ENCODE measurements around the gene ENPP1. TPM values are rescaled to one million over a fixed set of nuclear protein-coding genes. Genes with fewer than 3 reads are reported as not detected.

ENPP1 gene
- polyA plus RNA-seq, 3 donors, result 19.2 to 25.2 (median 25.2) TPM

GRCh38 chr6:131923356-131923755, 115.5 kb downstream of the ENPP1 start:
- DNase-seq (ENCODE audit: extremely low read depth in 1 of 11, low read depth in 9 of 11, low spot score in 4 of 11), result peak in 3 of 11 donors; percentile 30 to 48 (median 32)

GRCh38 chr6:131924881-131925474, 117.2 kb downstream of the ENPP1 start:
- DNase-seq (ENCODE audit: extremely low read depth in 1 of 11, low read depth in 9 of 11, low spot score in 4 of 11), result no peak

- no peak for DNase-seq (ENCODE audit: extremely low read depth in 1 of 11, low read depth in 9 of 11, low spot score in 4 of 11)
Observed at GRCh38 chr6:131929264-131929663, 121.4 kb downstream of the ENPP1 start.

GRCh38 chr6:131929976-131930375, 122.2 kb downstream of the ENPP1 start:
- no peak for DNase-seq (ENCODE audit: extremely low read depth in 1 of 11, low read depth in 9 of 11, low spot score in 4 of 11)

- no peak for DNase-seq (ENCODE audit: extremely low read depth in 1 of 11, low read depth in 9 of 11, low spot score in 4 of 11)
Observed at GRCh38 chr6:131931063-131931750, 123.4 kb downstream of the ENPP1 start.

- DNase-seq (ENCODE audit: extremely low read depth in 1 of 11, low read depth in 9 of 11, low spot score in 4 of 11), result no peak
Observed at GRCh38 chr6:131936156-131936555, 128.3 kb downstream of the ENPP1 start.

- DNase-seq (ENCODE audit: extremely low read depth in 1 of 11, low read depth in 9 of 11, low spot score in 4 of 11), result no peak
Observed at GRCh38 chr6:131937226-131937625, 129.4 kb downstream of the ENPP1 start.

GRCh38 chr6:131937703-131938631, 130.1 kb downstream of the ENPP1 start:
- DNase-seq (ENCODE audit: extremely low read depth in 1 of 11, low read depth in 9 of 11, low spot score in 4 of 11), result no peak

Other genes with a start within 250 kb of the ENPP1 start
- gene ARG1, start 234.8 kb upstream of the ENPP1 start, polyA plus RNA-seq (ENCODE audit: insufficient read length in 3 of 3), result 1 to 10 TPM in 1 of 3 donors, under 1 TPM in 2; 0.50 to 1.4 (median 0.71) TPM
- 10 to 100 TPM; 43.6 to 63.0 (median 54.6) TPM for gene MED23, start 179.8 kb upstream of the ENPP1 start, polyA plus RNA-seq (ENCODE audit: insufficient read length in 3 of 3)
- gene ENPP3, start 170.7 kb upstream of the ENPP1 start, polyA plus RNA-seq (ENCODE audit: insufficient read length in 3 of 3), result 10 to 100 TPM in 1 of 3 donors, 1 to 10 TPM in 2; 6.3 to 11.6 (median 8.7) TPM
- gene OR2A4, start 106.6 kb upstream of the ENPP1 start, polyA plus RNA-seq (ENCODE audit: insufficient read length in 3 of 3), result not detected
- under 1 TPM in 1 of 3 donors, not detected in 2; 0.18 TPM for gene CTAGE9, start 97.0 kb upstream of the ENPP1 start, polyA plus RNA-seq (ENCODE audit: insufficient read length in 3 of 3)
- 100 to 1,000 TPM; 237 to 413 (median 240) TPM for gene CCN2, start 143.4 kb downstream of the ENPP1 start, polyA plus RNA-seq (ENCODE audit: insufficient read length in 3 of 3)